Activated CD8-positive, alpha-beta memory T cell treated with anti-CD3 and anti-CD28 coated beads, Interleukin-2, amount 50 U/mL, for 1 hour (primary cell): ENCODE measurements around the gene CES3.
"Not testable (repeated sequence)": the region's sequence is repeated elsewhere in the genome, so short reads cannot be mapped to it uniquely, and the experiment has no call there.

Source experiments
- DNase-seq: peaks from one replicate; pipeline ENCODE4 v3.0.0-alpha.2; 2020; ENCODE audit errors: extremely low read depth

Gene CES3

GRCh38 chr16:66970775-66971720 is 10.0 kb downstream of the CES3 start:
- DNase-seq = no peak

DNA sequence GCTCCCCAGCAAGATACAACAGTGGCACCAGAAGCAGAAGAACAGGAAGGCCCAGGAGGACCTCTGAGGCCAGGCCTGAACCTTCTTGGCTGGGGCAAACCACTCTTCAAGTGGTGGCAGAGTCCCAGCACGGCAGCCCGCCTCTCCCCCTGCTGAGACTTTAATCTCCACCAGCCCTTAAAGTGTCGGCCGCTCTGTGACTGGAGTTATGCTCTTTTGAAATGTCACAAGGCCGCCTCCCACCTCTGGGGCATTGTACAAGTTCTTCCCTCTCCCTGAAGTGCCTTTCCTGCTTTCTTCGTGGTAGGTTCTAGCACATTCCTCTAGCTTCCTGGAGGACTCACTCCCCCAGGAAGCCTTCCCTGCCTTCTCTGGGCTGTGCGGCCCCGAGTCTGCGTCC is 11.9 kb downstream of the CES3 start:
- no peak for DNase-seq

DNA sequence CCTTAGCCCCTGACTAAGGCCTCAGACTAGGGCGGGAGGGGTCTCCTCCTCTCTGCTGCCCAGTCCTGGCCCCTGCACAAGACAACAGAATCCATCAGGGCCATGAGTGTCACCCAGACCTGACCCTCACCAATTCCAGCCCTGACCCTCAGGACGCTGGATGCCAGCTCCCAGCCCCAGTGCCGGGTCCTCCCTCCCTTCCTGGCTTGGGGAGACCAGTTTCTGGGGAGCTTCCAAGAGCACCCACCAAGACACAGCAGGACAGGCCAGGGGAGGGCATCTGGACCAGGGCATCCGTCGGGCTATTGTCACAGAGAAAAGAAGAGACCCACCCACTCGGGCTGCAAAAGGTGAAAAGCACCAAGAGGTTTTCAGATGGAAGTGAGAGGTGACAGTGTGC is 12.7 kb downstream of the CES3 start:
- no peak for DNase-seq

DNA sequence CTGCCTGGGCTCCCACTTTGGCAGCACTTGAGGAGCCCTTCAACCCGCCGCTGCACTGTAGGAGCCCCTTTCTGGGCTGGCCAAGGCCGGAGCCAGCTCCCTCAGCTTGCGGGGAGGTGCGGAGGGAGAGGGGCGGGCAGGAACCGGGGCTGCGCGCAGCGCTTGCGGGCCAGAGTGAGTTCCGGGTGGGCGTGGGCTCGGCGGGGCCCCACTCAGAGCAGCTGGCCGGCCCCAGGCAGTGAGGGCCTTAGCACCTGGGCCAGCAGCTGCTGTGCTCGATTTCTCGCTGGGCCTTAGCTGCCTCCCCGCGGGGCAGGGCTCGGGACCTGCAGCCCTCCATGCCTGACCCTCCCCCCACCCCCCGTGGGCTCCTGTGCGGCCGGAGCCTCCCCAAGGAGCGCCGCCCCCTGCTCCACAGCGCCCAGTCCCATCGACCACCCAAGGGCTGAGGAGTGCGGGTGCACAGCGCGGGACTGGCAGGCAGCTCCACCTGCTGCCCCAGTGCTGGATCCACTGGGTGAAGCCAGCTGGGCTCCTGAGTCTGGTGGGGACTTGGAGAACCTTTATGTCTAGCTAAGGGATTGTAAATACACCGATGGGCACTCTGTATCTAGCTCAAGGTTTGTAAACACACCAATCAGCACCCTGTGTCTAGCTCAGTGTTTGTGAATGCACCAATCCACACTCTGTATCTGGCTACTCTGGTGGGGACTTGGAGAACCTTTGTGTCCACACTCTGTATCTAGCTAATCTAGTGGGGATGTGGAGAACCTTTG is 13.3 kb downstream of the CES3 start:
- not testable (repeated sequence) for DNase-seq

- not testable (repeated sequence) for DNase-seq
Observed at GRCh38 chr16:66974932-66975246, 13.8 kb downstream of the CES3 start.

DNA sequence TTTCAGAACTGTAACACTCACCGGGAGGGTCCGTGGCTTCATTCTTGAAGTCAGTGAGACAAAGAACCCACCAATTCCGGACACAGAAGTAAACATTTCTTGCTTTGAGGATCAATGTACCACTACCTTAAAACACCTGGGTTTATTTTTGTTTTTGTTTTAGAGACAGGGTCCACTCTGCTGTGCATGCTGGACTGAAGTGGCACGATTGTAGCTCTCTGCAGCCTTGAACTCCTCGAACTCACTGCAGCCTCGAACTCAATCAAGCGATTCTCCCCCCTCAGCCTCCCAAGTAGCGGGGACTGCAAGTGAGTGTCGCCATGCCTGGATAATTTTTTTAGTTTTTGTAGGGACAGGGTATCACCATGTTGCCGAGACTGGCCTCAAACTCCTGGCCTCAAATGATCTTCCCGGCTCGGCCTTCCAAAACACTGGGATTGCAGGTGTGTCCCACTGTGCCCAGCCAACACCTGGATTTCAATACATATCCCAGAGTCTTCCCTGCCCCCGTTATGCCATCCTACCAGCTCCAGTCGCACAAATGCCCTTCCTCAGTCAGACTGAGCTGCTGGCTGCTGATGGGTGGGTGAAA is 14.3 kb downstream of the CES3 start:
- no peak for DNase-seq

DNA sequence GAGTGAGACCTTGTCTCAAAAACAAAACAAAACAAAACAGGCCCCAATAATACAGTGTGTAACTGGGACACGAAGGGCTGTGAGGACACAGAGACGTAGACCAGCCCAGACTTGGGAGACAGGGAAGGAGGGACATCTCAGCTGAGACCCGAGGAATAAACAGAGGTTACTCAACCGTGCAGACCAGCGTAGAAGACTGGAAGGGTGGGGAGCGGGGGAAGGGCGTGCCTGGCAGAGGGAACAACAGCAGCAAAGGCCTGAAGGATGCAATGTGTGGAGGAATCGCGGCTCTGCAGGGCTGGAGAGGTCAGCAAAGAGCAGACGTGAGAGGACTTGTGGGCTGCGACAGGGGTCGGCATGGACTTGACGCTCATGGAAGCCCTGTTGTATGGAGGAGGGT is 15.7 kb downstream of the CES3 start:
- DNase-seq = no peak

- DNase-seq = peak; percentile 74
Observed at GRCh38 chr16:66977341-66978113, 16.5 kb downstream of the CES3 start.

DNA sequence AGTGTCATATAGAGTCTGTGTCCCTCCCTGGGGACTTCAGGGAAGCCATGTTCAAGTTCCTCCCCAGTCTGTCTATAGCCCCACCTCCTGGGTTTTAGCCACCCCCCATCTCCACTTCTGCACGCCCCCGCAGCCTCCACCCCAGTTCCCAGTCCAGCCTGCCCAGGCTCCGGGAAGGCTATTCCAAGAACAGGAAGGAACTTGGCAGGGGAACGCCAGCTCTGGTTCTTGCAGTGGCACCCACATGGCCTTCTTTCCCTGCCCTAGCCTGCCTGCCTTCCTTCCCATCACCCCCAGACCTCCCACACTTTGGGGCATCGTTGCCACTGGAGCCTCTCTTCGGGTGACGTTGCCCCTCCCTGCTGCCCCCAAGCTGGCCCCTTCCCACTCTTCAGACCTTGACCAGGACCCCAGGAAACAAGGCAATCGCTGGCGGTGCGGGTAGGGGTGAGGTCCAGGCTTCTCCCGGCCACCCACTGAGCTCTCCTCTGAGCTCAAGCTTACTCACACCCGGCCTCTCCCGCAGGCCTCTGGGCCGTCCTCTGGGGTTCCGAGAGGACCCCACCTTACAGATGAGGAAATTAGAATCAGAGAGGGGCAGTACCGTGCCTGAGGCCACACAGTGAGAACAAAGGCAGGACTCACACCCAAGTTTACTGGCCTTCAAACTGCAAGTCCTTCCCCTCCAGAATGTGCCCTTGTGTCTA is 18.1 kb downstream of the CES3 start:
- DNase-seq = no peak

- no peak for DNase-seq
Observed at GRCh38 chr16:66983033-66983432, 22.0 kb downstream of the CES3 start.

- no peak for DNase-seq
Observed at GRCh38 chr16:66984892-66985311, 23.8 kb downstream of the CES3 start.

DNA sequence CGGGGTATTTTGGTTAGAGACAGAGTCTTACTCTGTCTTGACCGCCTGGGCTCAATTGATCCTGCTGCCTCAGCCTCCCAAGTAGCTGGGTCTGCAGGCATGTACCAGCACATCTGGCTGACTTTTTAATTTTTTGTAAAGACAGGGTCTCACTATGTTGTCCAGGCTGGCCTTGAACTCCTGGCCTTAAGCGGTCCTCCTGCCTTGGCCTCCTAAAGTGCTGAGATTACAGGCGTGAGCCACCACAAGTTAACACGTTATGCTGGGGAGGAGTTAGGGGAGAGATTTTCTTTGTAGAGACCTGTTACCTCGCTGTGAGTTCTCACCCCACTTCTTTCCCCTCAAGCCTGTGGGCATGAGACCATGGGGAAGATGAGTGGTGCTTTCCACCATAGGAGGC is 25.5 kb downstream of the CES3 start:
- no peak for DNase-seq

GRCh38 chr16:66988197-66988788 is 27.2 kb downstream of the CES3 start, which contains the start of gene CES4A:
CES4A (plus strand) TSS chr16:66988589; CDS start chr16:66988773, 184 bp downstream.
- no peak for DNase-seq

- DNase-seq = no peak
Observed at GRCh38 chr16:66991545-66992077, 30.5 kb downstream of the CES3 start.

DNA sequence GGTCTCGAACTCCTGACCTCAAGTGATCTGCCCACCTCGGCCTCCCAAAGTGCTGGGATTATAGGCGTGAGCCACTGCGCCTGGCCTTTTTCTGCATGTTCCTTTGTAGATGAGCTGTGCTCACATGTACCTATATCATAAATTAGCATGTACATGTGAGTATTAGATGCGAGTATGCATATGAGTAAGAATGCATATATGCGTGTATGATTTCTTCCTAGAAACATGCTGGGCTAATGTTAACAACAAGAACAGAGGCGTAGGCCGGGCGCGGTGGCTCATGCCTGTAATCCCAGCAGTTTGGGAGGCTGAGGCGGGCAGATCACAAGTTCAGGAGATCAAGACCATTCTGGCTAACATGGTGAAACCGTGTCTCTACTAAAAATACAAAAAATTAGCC is 32.5 kb downstream of the CES3 start:
- DNase-seq = not testable (repeated sequence)

DNA sequence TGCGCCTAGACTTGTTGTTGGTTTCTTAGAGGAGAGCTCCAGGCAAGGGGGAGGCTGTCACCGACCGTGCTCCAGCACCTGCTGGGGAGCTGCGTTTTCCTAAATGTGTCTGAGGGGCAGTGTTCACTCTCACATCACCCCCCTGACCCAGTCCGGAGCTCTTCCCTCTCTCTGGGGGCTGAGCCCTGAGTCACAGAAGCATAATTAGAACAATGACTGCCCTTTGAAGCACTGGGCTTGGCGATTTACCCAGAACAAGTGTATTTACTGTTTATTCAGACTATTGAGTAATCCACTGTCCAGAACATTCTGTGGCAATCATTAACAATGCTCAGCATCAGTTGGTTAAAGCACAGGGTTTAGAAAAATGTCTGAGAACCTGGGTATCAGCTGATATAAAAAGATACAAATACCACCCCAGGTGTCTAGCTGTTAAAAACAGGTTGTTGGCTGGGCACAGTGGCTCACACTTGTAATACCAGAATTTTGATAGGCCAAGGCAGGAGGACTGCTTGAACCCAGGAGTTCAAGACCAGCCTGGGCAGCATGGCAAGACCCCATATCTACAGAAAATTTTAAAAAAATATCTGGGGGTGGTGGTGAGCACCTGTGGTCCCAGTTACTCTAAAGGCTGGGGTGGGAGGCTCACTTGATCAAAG is 35.4 kb downstream of the CES3 start:
- DNase-seq = no peak

- no peak for DNase-seq
Observed at GRCh38 chr16:66996983-66997358, 35.9 kb downstream of the CES3 start.

DNA sequence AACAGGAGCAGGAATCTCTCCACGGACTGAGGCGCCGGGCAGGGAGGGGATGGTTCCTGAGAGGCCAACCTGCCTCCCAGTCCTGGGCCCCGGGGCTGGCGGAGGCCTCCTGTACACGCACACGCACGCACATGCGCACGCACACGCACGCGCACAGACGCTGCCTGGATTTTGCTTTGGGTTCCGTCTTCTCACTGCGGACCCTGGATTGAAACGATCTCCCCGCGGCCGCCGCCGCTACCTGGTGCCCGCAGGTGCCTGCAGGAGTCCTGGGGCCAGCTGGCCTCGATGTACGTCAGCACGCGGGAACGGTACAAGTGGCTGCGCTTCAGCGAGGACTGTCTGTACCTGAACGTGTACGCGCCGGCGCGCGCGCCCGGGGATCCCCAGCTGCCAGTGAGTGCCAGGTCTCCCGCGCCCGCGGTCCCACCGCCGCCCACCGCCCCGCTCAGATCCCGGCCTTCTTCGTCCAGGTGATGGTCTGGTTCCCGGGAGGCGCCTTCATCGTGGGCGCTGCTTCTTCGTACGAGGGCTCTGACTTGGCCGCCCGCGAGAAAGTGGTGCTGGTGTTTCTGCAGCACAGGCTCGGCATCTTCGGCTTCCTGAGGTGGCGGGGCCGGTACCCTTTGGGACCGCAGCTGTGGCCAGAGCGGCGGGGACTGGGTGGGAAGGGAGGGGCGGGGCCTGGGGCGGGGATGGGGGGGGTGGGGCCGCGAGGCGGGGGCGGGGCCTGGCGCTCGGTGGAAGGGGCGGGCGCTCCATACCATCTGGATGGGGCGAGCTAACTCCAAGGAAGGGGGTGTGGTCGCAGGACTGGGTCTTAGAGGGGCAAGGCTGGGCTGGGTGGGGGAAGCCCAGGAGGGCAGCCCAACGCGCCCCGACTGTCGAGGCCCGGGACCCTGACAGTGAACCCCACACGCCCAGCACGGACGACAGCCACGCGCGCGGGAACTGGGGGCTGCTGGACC is 39.6 kb downstream of the CES3 start:
- DNase-seq = no peak

- DNase-seq = no peak
Observed at GRCh38 chr16:67001726-67002125, 40.7 kb downstream of the CES3 start.
